ENCODE measurements around the gene ANKIB1. TPM values are rescaled to one million over a fixed set of nuclear protein-coding genes. Genes with fewer than 3 reads are reported as not detected.

Gene ANKIB1
- total and polyA plus RNA-seq, 4 donors = 3.9 to 14.8 (median 8.4) TPM

GRCh38 chr7:92447345-92448204 lies 201.8 kb downstream of the ANKIB1 start, which contains the start of gene GATAD1 (continued):
- peak; percentile 73 for TF ChIP-seq REST (IDR thresholded peaks at IDR 0.05)

GRCh38 chr7:92448205-92448747 lies 202.5 kb downstream of the ANKIB1 start:
- Histone ChIP-seq H3K9ac (ENCODE audit: low read depth in 1 of 2, low read length in 2 of 2) (peak overlapping the region; percentile 90 to 98), H3K4me1 (ENCODE audit: control insufficient read depth in 4 of 4, insufficient read depth in 4 of 4, low read length in 3 of 4) (peaks cover 0 to 9% (median 7%) of the 10 kb centered on the region in 4 donors), H3K4me3 (ENCODE audit: low read depth in 1 of 3, low read length in 3 of 3) (peak overlapping the region; percentile 82 to 96 (median 87)), H3K9me3 (ENCODE audit: control insufficient read depth in 4 of 4, low read length in 3 of 4) (no peaks in the 10 kb centered on the region), H3K36me3 (ENCODE audit: control insufficient read depth in 4 of 4, insufficient read depth in 3 of 4, low read depth in 1 of 4, low read length in 3 of 4) (peaks cover 3 to 29% (median 20%) of the 10 kb centered on the region in 4 donors), H3K27ac (ENCODE audit: low read depth in 1 of 2, low read length in 2 of 2) (peak overlapping the region; percentile 93 to 95), H3K27me3 (ENCODE audit: control insufficient read depth in 4 of 4, insufficient read depth in 4 of 4, low read length in 3 of 4) (no peaks in the 10 kb centered on the region)
- under 1% methylated on average over 11 of the region's 11 CpGs for WGBS
- TF ChIP-seq RAD21 (IDR thresholded peaks at IDR 0.05) (peak in 1 of 2 donors; percentile 30), SP1 (IDR thresholded peaks at IDR 0.05) (no peak), REST (IDR thresholded peaks at IDR 0.05) (peak; percentile 73), FOXA2 (IDR thresholded peaks at IDR 0.05) (no peak), HNF4G (IDR thresholded peaks at IDR 0.05) (no peak), CTCF (IDR thresholded peaks at IDR 0.05; ENCODE audit: low read depth, low read length, missing input control) (no peak), JUND (IDR thresholded peaks at IDR 0.05) (no peak), YY1 (IDR thresholded peaks at IDR 0.05) (peak; percentile 81), ATF3 (IDR thresholded peaks at IDR 0.05) (no peak), RXRA (IDR thresholded peaks at IDR 0.05) (no peak), HNF4A (conservative IDR thresholded peaks at IDR 0.05) (no peak), GABPA (IDR thresholded peaks at IDR 0.05 in 1 of 2, conservative IDR thresholded peaks at IDR 0.05 in 1 of 2) (peak; percentile 60 to 68), NR2F2 (IDR thresholded peaks at IDR 0.05) (no peak), EGR1 (IDR thresholded peaks at IDR 0.05; ENCODE audit: low read depth in 2 of 2) (no peak), ZBTB33 (IDR thresholded peaks at IDR 0.05) (no peak), TAF1 (conservative IDR thresholded peaks at IDR 0.05) (peak; percentile 43), FOXA1 (IDR thresholded peaks at IDR 0.05) (no peak)
- DNase-seq (ENCODE audit: low spot score) = peak; percentile 58
